HCT116 (cell line): ENCODE measurements around the gene KRT2. TPM values are rescaled to one million over a fixed set of nuclear protein-coding genes. Genes with fewer than 3 reads are reported as not detected.

ENCODE experiments used
- ATAC-seq: fragments of 200-7000 bp; cut with Tn5 transposase; 2 replicates; pipeline ENCODE4 v1.9.1; 2020; ENCODE audit warnings: mild to moderate bottlenecking, moderate library complexity
- BruUV-seq: library from RNA; stranded (reverse); fragments of 400-500 nt; replicated peaks from 2 replicates; lab custom pipeline; 2021; lab: Mats Ljungman, UMichigan
- CTCF ChIA-PET: fragments of 300-600 bp; sonication (Branson Sonifier 250); formaldehyde crosslinking; loops from one replicate; lab custom pipeline; 2021; ENCODE audit warnings: antibody characterized with exemption; lab: Charles Lee
- POLR2A ChIA-PET: fragments of 300-600, 350-600 bp; sonication (Branson Sonifier 250); formaldehyde crosslinking; loops from one replicate; lab custom pipeline; 2021; ENCODE audit warnings: antibody characterized with exemption; lab: Charles Lee
- RAD21 ChIA-PET, 2 experiments: fragments of 300-600 bp; sonication (Branson Sonifier 250); formaldehyde crosslinking; loops; one replicate each; lab custom pipeline; 2023; ENCODE audit warnings: low total read pairs in 2 of 2; ENCODE audit not compliant: uncharacterized antibody in 2 of 2, unreplicated experiment in 2 of 2, low non-redundant PET in 1 of 2; lab: Charles Lee
- DNase-seq: peaks from one replicate; pipeline ENCODE4 v3.0.0-alpha.2; 2010; ENCODE audit warnings: low read depth, low spot score
- H2AFZ ChIP-seq: fragments of 200-600 bp; shearing (Covaris generic), sonication (generic); 2 replicates; pipeline ENCODE4 v1.6.1; 2017; ENCODE audit warnings: low read depth, mixed run types, mixed read lengths, antibody characterized with exemption, low read length; ENCODE audit not compliant: poor library complexity, severe bottlenecking
- H3K27ac ChIP-seq: 2 replicates; pipeline ENCODE4 v1.5.1; 2012; ENCODE audit warnings: low read depth, low read length
- H3K27me3 ChIP-seq: fragments of 200-600 bp; sonication (generic); 2 replicates; pipeline ENCODE4 v1.6.1; 2016; ENCODE audit warnings: mixed run types, low read length, mixed read lengths; ENCODE audit not compliant: insufficient read depth
- H3K36me3 ChIP-seq, 2 experiments: fragments of 200-500 bp in 1 of 2; fragments of 200-600 bp in 1 of 2; sonication (Bioruptor generic) in 1 of 2; sonication (generic) in 1 of 2; 2 replicates each; pipeline versions ENCODE4 v1.5.1 to v1.6.1; 2014 to 2016; ENCODE audit warnings: low read length in 2 of 2, inconsistent platforms in 1 of 2, mixed read lengths in 1 of 2, mixed run types in 1 of 2; ENCODE audit not compliant: insufficient read depth in 2 of 2, control insufficient read depth in 1 of 2
- H3K4me1 ChIP-seq, 2 experiments: fragments of 200-600 bp in 1 of 2; sonication (generic) in 1 of 2; 2 replicates each; pipeline versions ENCODE4 v1.5.1 to v1.6.1; 2012 to 2017; ENCODE audit warnings: low read length in 2 of 2, inconsistent platforms in 1 of 2, mild to moderate bottlenecking in 1 of 2, mixed read lengths in 1 of 2, mixed run types in 1 of 2, moderate library complexity in 1 of 2; ENCODE audit not compliant: insufficient read depth in 2 of 2, control insufficient read depth in 1 of 2
- H3K4me2 ChIP-seq: fragments of 200-600 bp; sonication (generic); 2 replicates; pipeline ENCODE4 v1.6.1; 2017; ENCODE audit warnings: mixed run types, low read length, mixed read lengths
- H3K4me3 ChIP-seq, 2 experiments: fragments of 200-600 bp in 1 of 2; sonication (generic) in 1 of 2; replicated peaks in 1 of 2; 2 replicates each; pipeline ENCODE4 v1.5.1; 2011 to 2016; ENCODE audit warnings: low read length in 2 of 2, control low read depth in 1 of 2, low read depth in 1 of 2, mild to moderate bottlenecking in 1 of 2, mixed read lengths in 1 of 2, mixed run types in 1 of 2
- H3K79me2 ChIP-seq: fragments of 200-600 bp; sonication (generic); 2 replicates; pipeline ENCODE4 v1.6.1; 2017; ENCODE audit warnings: mild to moderate bottlenecking, mixed run types, low read length, moderate library complexity, mixed read lengths; ENCODE audit not compliant: insufficient read depth
- H3K9ac ChIP-seq: fragments of 200-600 bp; sonication (generic); 2 replicates; pipeline ENCODE4 v1.6.1; 2016; ENCODE audit warnings: low read length, mixed read lengths
- H3K9me2 ChIP-seq: fragments of 200-600 bp; sonication (generic), shearing (Covaris generic); 2 replicates; pipeline ENCODE4 v1.6.1; 2017; ENCODE audit warnings: mixed run types, mild to moderate bottlenecking, moderate library complexity; ENCODE audit not compliant: insufficient read depth
- H3K9me3 ChIP-seq, 2 experiments: fragments of 200-500 bp in 1 of 2; fragments of 200-600 bp in 1 of 2; sonication (Bioruptor generic) in 1 of 2; sonication (generic) in 1 of 2; 2 replicates each; pipeline ENCODE4 v1.6.1; 2014 to 2017; ENCODE audit warnings: low read length in 2 of 2, mixed read lengths in 2 of 2, inconsistent platforms in 1 of 2, low read depth in 1 of 2, mild to moderate bottlenecking in 1 of 2, mixed run types in 1 of 2, moderate library complexity in 1 of 2; ENCODE audit not compliant: control insufficient read depth in 1 of 2, insufficient read depth in 1 of 2
- H4K20me1 ChIP-seq: fragments of 200-600 bp; sonication (generic), shearing (Covaris generic); 2 replicates; pipeline ENCODE4 v1.6.1; 2017; ENCODE audit warnings: mixed run types, mild to moderate bottlenecking, moderate library complexity; ENCODE audit not compliant: insufficient read depth
- CEBPB ChIP-seq: IDR thresholded peaks from 2 replicates; pipeline ENCODE4 v1.6.1; 2012; ENCODE audit warnings: low read depth
- EGR1 ChIP-seq: IDR thresholded peaks from 2 replicates; pipeline ENCODE4 v1.6.1; 2012; ENCODE audit warnings: low read depth
- ELF1 ChIP-seq: IDR thresholded peaks from 2 replicates; pipeline ENCODE4 v1.6.1; 2012; ENCODE audit warnings: low read depth, borderline replicate concordance
- EZH2 ChIP-seq: fragments of 200-600 bp; sonication (generic); IDR thresholded peaks from 2 replicates; pipeline ENCODE4 v1.6.1; 2017; ENCODE audit warnings: antibody characterized with exemption, mixed run types
- EZH2phosphoT487 ChIP-seq: fragments of 200-600 bp; IDR thresholded peaks from 2 replicates; pipeline ENCODE4 v1.6.1; 2018; ENCODE audit warnings: antibody characterized with exemption, borderline replicate concordance
- FOSL1 ChIP-seq: IDR thresholded peaks from 2 replicates; pipeline ENCODE4 v1.6.1; 2012; ENCODE audit warnings: low read depth
- JUND ChIP-seq: IDR thresholded peaks from 2 replicates; pipeline ENCODE4 v1.6.1; 2012
- POLR2AphosphoS5 ChIP-seq: IDR thresholded peaks from 2 replicates; pipeline ENCODE4 v1.6.1; 2011; ENCODE audit warnings: mild to moderate bottlenecking, low read depth, low read length, moderate library complexity
- RAD21 ChIP-seq: IDR thresholded peaks from 2 replicates; pipeline ENCODE4 v1.6.1; 2012; ENCODE audit warnings: low read depth, mild to moderate bottlenecking
- SP1 ChIP-seq: IDR thresholded peaks from 2 replicates; pipeline ENCODE4 v1.6.1; 2012; ENCODE audit warnings: low read depth
- SRF ChIP-seq: IDR thresholded peaks from 2 replicates; pipeline ENCODE4 v1.6.1; 2012; ENCODE audit warnings: low read depth
- TCF7L2 ChIP-seq: IDR thresholded peaks from 2 replicates; pipeline ENCODE4 v1.7.0; 2011; ENCODE audit warnings: borderline replicate concordance, inconsistent platforms; ENCODE audit not compliant: insufficient read depth, insufficient read length; ENCODE audit errors: extremely low read depth
- YY1 ChIP-seq: IDR thresholded peaks from 2 replicates; pipeline ENCODE4 v1.6.1; 2011; ENCODE audit warnings: low read length, low read depth, moderate library complexity, mild to moderate bottlenecking; ENCODE audit not compliant: insufficient replicate concordance; ENCODE audit errors: extremely low read depth
- ZNF274 ChIP-seq: fragments of 200-500 bp; sonication (Bioruptor generic); IDR thresholded peaks from 2 replicates; pipeline ENCODE4 v1.6.1; 2014; ENCODE audit warnings: mild to moderate bottlenecking, low read depth, low read length, inconsistent platforms
- intact Hi-C: fragments of 100-400 bp; cut with micrococcal nuclease; formaldehyde crosslinking; loops from 2 replicates; pipeline ENCODE4 v1.10.0; 2022
- total RNA-seq: library from RNA; stranded (reverse); gene quantifications from one replicate; pipeline ENCODE4 v1.2.1, GENCODE V29; 2021; ENCODE audit not compliant: unreplicated experiment
- TF ChIP-seq, protein P1 (sequence below), 3 experiments: fragments of 200-600 bp in 1 of 3; sonication (generic) in 1 of 3; IDR thresholded peaks in 2 of 3; conservative IDR thresholded peaks in 1 of 3; 2 replicates each; pipeline ENCODE4 v1.5.1; 2012 to 2017; ENCODE audit warnings: low read depth in 2 of 3, low read length in 2 of 3, antibody characterized with exemption in 1 of 3, borderline replicate concordance in 1 of 3, control low read depth in 1 of 3, mild to moderate bottlenecking in 1 of 3, mixed read lengths in 1 of 3, mixed run types in 1 of 3, moderate library complexity in 1 of 3; ENCODE audit not compliant: insufficient read depth in 1 of 3
- TF ChIP-seq, protein P2 (sequence below): IDR thresholded peaks from 2 replicates; pipeline ENCODE4 v1.6.1; 2012
- TF ChIP-seq, protein P3 (sequence below): IDR thresholded peaks from 2 replicates; pipeline ENCODE4 v1.6.1; 2012
- TF ChIP-seq, protein P4 (sequence below): IDR thresholded peaks from 2 replicates; pipeline ENCODE4 v1.6.1; 2012; ENCODE audit warnings: low read depth

KRT2 gene
- total RNA-seq, 1 experiment from 2014 or later: not detected

DNA sequence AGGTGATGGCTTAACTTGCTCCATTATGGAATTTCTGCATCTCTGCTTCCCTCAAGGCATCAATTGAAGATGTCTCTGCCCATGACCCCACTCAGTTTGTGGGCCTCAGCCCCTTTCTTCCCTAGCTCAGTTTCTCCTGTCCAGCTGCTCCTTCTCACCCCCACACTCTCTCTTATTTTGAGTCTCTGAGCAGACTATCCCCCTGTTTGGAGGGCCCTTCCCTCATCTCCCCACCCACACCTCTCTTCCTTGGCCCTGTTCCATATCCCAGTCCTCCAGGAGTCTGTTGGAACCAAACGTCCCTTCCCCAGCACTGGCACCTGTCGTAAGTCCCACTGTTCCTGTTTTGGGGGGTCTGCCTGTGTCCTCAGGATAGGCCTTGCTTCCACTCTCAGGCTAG, 36.5 kb upstream of the KRT2 start:
- DNase-seq (no peak), ATAC-seq (no peak)
- H3K9me2 ChIP-seq: no peaks in the 10 kb centered on the region
- H3K9me3 ChIP-seq: no peaks in the 10 kb centered on the region
- H4K20me1 ChIP-seq: no peaks in the 10 kb centered on the region
- TF ChIP-seq, protein P1, sequence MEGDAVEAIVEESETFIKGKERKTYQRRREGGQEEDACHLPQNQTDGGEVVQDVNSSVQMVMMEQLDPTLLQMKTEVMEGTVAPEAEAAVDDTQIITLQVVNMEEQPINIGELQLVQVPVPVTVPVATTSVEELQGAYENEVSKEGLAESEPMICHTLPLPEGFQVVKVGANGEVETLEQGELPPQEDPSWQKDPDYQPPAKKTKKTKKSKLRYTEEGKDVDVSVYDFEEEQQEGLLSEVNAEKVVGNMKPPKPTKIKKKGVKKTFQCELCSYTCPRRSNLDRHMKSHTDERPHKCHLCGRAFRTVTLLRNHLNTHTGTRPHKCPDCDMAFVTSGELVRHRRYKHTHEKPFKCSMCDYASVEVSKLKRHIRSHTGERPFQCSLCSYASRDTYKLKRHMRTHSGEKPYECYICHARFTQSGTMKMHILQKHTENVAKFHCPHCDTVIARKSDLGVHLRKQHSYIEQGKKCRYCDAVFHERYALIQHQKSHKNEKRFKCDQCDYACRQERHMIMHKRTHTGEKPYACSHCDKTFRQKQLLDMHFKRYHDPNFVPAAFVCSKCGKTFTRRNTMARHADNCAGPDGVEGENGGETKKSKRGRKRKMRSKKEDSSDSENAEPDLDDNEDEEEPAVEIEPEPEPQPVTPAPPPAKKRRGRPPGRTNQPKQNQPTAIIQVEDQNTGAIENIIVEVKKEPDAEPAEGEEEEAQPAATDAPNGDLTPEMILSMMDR (IDR thresholded peaks at IDR 0.05 in 2 of 3, conservative IDR thresholded peaks at IDR 0.05 in 1 of 3; ENCODE audit: borderline replicate concordance in 1 of 3, insufficient read depth in 1 of 3, low read depth in 2 of 3, low read length in 2 of 3): no peak
- no peak for TF ChIP-seq CEBPB
- no peak for TF ChIP-seq ZNF274
- TF ChIP-seq YY1: no peak
- no peak for TF ChIP-seq TCF7L2
- no peak for TF ChIP-seq EGR1
- TF ChIP-seq, protein P2, sequence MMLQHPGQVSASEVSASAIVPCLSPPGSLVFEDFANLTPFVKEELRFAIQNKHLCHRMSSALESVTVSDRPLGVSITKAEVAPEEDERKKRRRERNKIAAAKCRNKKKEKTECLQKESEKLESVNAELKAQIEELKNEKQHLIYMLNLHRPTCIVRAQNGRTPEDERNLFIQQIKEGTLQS: no peak
- no peak for TF ChIP-seq JUND
- no peak for TF ChIP-seq SP1
- TF ChIP-seq FOSL1: no peak
- TF ChIP-seq SRF: no peak
- TF ChIP-seq RAD21: no peak
- TF ChIP-seq, protein P3, sequence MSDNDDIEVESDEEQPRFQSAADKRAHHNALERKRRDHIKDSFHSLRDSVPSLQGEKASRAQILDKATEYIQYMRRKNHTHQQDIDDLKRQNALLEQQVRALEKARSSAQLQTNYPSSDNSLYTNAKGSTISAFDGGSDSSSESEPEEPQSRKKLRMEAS: no peak
- no peak for TF ChIP-seq POLR2AphosphoS5
- no peak for TF ChIP-seq ELF1
- TF ChIP-seq, protein P4, sequence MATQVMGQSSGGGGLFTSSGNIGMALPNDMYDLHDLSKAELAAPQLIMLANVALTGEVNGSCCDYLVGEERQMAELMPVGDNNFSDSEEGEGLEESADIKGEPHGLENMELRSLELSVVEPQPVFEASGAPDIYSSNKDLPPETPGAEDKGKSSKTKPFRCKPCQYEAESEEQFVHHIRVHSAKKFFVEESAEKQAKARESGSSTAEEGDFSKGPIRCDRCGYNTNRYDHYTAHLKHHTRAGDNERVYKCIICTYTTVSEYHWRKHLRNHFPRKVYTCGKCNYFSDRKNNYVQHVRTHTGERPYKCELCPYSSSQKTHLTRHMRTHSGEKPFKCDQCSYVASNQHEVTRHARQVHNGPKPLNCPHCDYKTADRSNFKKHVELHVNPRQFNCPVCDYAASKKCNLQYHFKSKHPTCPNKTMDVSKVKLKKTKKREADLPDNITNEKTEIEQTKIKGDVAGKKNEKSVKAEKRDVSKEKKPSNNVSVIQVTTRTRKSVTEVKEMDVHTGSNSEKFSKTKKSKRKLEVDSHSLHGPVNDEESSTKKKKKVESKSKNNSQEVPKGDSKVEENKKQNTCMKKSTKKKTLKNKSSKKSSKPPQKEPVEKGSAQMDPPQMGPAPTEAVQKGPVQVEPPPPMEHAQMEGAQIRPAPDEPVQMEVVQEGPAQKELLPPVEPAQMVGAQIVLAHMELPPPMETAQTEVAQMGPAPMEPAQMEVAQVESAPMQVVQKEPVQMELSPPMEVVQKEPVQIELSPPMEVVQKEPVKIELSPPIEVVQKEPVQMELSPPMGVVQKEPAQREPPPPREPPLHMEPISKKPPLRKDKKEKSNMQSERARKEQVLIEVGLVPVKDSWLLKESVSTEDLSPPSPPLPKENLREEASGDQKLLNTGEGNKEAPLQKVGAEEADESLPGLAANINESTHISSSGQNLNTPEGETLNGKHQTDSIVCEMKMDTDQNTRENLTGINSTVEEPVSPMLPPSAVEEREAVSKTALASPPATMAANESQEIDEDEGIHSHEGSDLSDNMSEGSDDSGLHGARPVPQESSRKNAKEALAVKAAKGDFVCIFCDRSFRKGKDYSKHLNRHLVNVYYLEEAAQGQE: no peak
- no peak for TF ChIP-seq EZH2
- no peak for TF ChIP-seq EZH2phosphoT487
- H3K4me3 ChIP-seq: no peak overlapping the region
- intact Hi-C loops: no loop called here
- H3K36me3 ChIP-seq: no peaks in the 10 kb centered on the region
- H3K27me3 ChIP-seq: no peaks in the 10 kb centered on the region
- ChIA-PET CTCF (interaction anchor here (1.6 kb wide), 1 partner anchor 177 kb away, joined by 3 read pairs; no protein-coding TSS in a partner anchor), RAD21 (no interaction called here), POLR2A (no interaction called here)
- no peak overlapping the region for H3K27ac ChIP-seq
- H2AFZ ChIP-seq: no peak overlapping the region
- peaks cover 2 to 17% of the 10 kb centered on the region in 2 experiments; a peak in 3 of 4 replicates for H3K4me1 ChIP-seq
- BruUV-seq: no TSS peak
- no peaks in the 10 kb centered on the region for H3K79me2 ChIP-seq
- H3K4me2 ChIP-seq: no peak overlapping the region; the same call in 1 of the 2 replicates
- no peak overlapping the region for H3K9ac ChIP-seq
